Lower leg skin (tissue), 4 donors: ENCODE data around the gene NUDT9. TPM values are rescaled to one million over a fixed set of nuclear protein-coding genes. Genes with fewer than 3 reads are reported as not detected.
"Not testable (repeated sequence)": the region's sequence is repeated elsewhere in the genome, so short reads cannot be mapped to it uniquely, and the experiment has no call there.

ENCODE experiments used
- DNase-seq, 2 donors: peaks; one replicate each; pipeline ENCODE4 v3.0.0-alpha.2; 2019; ENCODE audit warnings: low spot score in 2 of 2
- H3K4me3 ChIP-seq: fragments of 200-600 bp; sonication (generic); 2 replicates; pipeline ENCODE4 v1.5.1; 2017; ENCODE audit warnings: mild to moderate bottlenecking, low read depth; ENCODE audit not compliant: poor library complexity, severe bottlenecking
- POLR2A ChIP-seq, 2 donors: fragments of 450-650 bp; IDR thresholded peaks; one replicate each; pipeline ENCODE4 v1.6.1; 2016 to 2017; ENCODE audit warnings: antibody characterized with exemption in 2 of 2, mild to moderate bottlenecking in 1 of 2, moderate library complexity in 1 of 2
- WGBS, 2 donors: methylation state at CpG; one replicate each; pipeline ENCODE4 v1.1.5; 2018; 5-methylcytosine and 5-hydroxymethylcytosine counted together
- intact Hi-C: fragments of 100-400 bp; cut with DNase I; formaldehyde crosslinking; loops from one replicate; pipeline ENCODE4 v1.15.0; 2023; ENCODE audit warnings: low total_unique reads
- total RNA-seq, 4 donors: library from RNA; depleted of rRNA; stranded (reverse); fragments of >200 nt; gene quantifications; one replicate each; pipeline ENCODE4 v1.1.0, GENCODE V29; 2016
- TF ChIP-seq, protein P1 (sequence below), 3 donors: fragments of 450-650 bp; IDR thresholded peaks; one replicate each; pipeline ENCODE4 v1.5.1; 2016; ENCODE audit warnings: antibody characterized with exemption in 3 of 3, mild to moderate bottlenecking in 3 of 3, moderate library complexity in 2 of 3

NUDT9 gene, protein sequence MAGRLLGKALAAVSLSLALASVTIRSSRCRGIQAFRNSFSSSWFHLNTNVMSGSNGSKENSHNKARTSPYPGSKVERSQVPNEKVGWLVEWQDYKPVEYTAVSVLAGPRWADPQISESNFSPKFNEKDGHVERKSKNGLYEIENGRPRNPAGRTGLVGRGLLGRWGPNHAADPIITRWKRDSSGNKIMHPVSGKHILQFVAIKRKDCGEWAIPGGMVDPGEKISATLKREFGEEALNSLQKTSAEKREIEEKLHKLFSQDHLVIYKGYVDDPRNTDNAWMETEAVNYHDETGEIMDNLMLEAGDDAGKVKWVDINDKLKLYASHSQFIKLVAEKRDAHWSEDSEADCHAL
- 10 to 100 TPM; 12.5 to 30.9 (median 21.7) TPM for total RNA-seq

DNA sequence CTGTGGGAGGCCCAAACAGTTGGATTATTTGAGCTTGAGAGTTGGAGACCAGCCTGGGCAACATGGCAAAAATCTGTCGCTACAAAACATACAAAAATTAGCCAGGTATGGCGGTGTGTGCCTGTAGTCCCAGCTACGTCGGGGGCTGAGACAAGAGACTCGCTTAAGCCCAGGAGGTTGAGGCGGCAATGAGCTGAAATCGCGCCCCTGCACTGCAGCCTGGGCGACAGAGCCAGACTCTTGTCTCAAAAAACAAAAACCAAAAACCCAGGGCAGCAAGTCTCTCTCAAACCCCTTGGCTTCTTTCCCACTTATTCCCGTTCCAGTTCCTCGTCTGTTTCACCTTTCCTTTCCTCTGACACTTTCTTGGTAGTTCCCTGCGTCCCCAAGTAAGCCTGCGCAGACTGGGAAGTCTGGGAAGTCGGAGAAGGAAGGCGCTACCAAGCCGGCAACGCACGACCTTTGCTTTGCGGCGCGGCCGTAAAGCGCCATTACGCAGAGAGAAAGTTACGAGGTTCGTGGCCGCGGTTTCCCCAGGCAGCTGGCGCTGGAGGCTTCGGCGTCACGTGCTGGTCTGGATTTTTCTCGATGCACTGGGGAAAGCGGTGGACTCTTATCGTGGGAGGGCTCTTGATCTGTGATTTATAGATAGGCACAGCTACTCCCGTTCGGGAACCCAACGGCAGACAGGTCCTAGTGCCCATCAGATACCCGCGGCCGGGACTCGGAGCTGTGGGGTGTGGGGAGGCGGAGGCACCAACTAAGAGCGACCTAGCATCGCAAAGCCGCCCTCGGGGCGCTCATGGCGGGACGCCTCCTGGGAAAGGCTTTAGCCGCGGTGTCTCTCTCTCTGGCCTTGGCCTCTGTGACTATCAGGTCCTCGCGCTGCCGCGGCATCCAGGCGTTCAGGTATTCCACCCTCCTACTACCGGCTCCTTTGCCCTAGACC, at the start of gene NUDT9:
Gene NUDT9, plus strand, starts transcription at position 470 of the 949 bp plus-strand sequence. Its CDS starts 333 bp downstream, at position 803.
- H3K4me3 ChIP-seq, result peak within 1 kb of the TSS; percentile 74
- peak in 1 of 2 donors; percentile 6 for TF ChIP-seq POLR2A (IDR thresholded peaks at IDR 0.05)
- TF ChIP-seq, protein P1, sequence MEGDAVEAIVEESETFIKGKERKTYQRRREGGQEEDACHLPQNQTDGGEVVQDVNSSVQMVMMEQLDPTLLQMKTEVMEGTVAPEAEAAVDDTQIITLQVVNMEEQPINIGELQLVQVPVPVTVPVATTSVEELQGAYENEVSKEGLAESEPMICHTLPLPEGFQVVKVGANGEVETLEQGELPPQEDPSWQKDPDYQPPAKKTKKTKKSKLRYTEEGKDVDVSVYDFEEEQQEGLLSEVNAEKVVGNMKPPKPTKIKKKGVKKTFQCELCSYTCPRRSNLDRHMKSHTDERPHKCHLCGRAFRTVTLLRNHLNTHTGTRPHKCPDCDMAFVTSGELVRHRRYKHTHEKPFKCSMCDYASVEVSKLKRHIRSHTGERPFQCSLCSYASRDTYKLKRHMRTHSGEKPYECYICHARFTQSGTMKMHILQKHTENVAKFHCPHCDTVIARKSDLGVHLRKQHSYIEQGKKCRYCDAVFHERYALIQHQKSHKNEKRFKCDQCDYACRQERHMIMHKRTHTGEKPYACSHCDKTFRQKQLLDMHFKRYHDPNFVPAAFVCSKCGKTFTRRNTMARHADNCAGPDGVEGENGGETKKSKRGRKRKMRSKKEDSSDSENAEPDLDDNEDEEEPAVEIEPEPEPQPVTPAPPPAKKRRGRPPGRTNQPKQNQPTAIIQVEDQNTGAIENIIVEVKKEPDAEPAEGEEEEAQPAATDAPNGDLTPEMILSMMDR (IDR thresholded peaks at IDR 0.05), result no peak
- 0 to 1% methylated on average over 38 to 55 of the region's 58 CpGs for WGBS, 2 donors
- peak; percentile 96 to 99 for DNase-seq
- intact Hi-C loops, result no loop called here

DNA sequence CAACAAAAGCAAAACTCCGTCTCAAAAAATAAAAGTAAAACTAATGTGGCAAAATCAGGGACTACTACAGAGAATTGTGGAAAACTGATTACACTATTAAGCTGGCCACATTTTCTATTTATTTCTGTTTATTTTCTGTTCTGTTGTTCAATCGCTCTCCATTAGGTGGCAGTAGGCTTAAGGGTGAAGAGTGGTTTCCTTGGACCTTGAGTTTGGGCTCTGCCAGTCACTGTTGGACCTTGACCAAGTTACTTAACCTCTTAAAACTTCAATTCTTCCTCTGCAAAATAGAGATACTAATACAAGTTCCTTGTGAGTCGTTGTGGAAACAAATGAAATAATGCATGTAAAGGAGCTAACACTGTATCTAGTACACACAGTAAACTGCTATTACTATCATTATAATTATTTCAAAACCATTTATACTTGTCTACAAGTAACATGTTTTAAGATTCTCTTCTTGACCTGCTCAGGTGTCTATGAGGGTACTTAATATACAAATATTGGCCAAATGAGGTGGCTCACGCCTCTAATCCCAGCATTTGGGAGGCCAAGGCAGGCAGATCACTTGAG, 46.6 kb upstream of the NUDT9 start:
- intact Hi-C loops, result no loop called here
- 51 to 57% methylated on average over 4 of the region's 4 CpGs for WGBS, 2 donors
- DNase-seq, result no peak
- TF ChIP-seq POLR2A (IDR thresholded peaks at IDR 0.05), result no peak
- TF ChIP-seq, protein P1 (IDR thresholded peaks at IDR 0.05), result no peak
- H3K4me3 ChIP-seq, result no peak overlapping the region

DNA sequence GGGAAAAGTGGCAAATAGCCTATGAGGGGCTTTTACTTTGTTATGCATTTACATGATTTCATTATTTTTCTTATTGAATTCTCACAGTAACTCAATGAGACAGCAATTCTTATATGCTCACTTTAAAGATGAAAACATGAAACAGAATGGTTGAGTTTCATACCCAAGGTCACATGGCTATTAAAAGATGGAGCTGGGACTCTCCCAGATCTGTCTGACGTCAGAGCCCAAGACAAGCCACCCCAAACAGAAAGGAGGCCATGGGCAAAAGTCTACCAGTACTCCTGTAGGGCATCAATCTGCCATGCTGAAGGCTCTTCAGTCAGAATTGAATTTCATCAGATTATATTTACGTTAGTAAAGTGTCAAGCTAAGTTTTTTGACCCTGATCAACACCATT, 44.6 kb upstream of the NUDT9 start:
- intact Hi-C loops, result no loop called here
- TF ChIP-seq POLR2A (IDR thresholded peaks at IDR 0.05), result no peak
- TF ChIP-seq, protein P1 (IDR thresholded peaks at IDR 0.05), result no peak
- WGBS, 2 donors, result 73 to 81% methylated on average over 2 of the region's 2 CpGs
- DNase-seq, result no peak
- H3K4me3 ChIP-seq, result no peak overlapping the region

DNA sequence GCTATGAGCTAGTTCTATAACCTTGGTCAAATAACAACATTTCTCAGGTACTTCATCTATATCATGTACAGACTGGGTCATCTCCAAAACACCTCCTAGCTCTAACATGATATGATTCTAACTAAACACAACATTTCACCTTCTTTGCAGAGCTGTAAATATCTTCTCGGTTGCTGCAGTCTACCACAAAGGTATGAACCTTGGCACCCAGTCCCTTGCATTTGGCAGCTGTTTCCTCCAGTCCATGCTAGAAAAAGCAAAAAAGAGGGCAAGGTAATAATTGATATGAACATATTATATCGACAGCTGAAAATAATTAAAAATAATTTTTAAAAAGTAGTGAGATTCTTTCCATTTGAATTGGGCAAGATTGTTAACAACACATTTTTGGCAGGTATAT, 40.3 kb upstream of the NUDT9 start:
- intact Hi-C loops, result loop anchor here (10.0 kb wide), 1 partner anchor 463 kb away; no protein-coding TSS in a partner anchor
- DNase-seq, result no peak
- no peak for TF ChIP-seq POLR2A (IDR thresholded peaks at IDR 0.05)
- TF ChIP-seq, protein P1 (IDR thresholded peaks at IDR 0.05), result no peak
- no peak overlapping the region for H3K4me3 ChIP-seq
- 62 to 65% methylated on average over 2 of the region's 2 CpGs for WGBS, 2 donors

DNA sequence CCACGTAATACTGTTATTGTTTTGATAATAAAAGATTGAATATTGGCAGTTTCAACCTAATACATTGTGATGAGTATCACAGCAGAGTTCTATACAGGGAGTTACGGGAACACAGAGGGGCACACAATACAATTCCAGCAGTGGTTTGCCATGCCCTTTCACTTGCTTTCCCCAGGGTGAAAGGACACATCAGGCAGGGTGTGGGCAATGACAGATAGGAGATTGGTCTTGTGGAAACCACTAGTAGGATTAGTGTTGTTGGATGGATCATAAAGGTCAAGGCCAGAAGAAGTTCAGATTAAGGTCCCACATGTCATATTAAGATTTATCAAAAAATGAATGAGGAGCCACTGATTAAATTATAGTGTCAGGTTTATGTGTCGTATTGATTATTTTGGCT, 39.4 kb upstream of the NUDT9 start:
- no peak for TF ChIP-seq POLR2A (IDR thresholded peaks at IDR 0.05)
- TF ChIP-seq, protein P1 (IDR thresholded peaks at IDR 0.05), result no peak
- intact Hi-C loops, result loop anchor here (10.0 kb wide), 1 partner anchor 462 kb away; no protein-coding TSS in a partner anchor
- no peak overlapping the region for H3K4me3 ChIP-seq
- DNase-seq, result no peak
- WGBS, 2 donors, result 90 to 93% methylated on average over 3 of the region's 3 CpGs

DNA sequence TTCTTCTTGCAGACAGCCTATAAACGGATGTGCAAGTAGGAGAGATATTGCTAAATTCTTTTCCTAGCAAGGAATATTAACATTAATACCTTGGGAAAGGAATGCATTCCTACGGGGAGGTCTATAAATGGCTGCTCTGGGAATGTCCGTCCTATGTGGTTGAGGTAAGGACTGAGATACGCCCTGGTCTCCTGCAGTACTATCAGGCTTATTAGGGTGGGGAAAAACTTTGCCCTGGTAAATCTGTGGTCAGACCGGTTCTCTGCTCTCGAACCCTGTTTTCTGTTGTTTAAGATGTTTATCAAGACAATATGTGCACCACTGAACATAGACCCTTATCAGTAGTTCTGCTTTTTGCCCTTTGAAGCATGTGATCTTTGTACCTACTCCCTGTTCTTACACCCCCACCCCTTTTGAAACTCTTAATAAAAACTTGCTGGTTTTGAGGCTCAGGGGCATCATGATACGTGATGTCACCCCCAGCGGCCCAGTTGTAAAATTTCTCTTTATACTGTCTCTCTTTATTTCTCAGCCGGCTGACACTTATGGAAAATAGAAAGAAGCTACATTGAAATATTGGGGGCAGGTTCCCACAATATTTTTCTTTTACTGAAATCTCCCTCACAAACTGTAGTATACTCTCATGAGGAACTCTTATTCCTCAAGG, 37.8 kb upstream of the NUDT9 start:
- intact Hi-C loops, result loop anchor here (10.0 kb wide), 1 partner anchor 460 kb away; no protein-coding TSS in a partner anchor
- DNase-seq, H3K4me3 ChIP-seq: not testable (repeated sequence)
- WGBS, 2 donors, result 94 to 97% methylated on average over 9 of the region's 9 CpGs
